NCI-H1930 (cell line): ENCODE measurements around the gene SOX8.

Source experiments
- DNase-seq, 2 experiments: peaks; one replicate each; lab custom pipeline; 2025; lab: John Stamatoyannopoulos, UW

The SOX8 gene

DNA sequence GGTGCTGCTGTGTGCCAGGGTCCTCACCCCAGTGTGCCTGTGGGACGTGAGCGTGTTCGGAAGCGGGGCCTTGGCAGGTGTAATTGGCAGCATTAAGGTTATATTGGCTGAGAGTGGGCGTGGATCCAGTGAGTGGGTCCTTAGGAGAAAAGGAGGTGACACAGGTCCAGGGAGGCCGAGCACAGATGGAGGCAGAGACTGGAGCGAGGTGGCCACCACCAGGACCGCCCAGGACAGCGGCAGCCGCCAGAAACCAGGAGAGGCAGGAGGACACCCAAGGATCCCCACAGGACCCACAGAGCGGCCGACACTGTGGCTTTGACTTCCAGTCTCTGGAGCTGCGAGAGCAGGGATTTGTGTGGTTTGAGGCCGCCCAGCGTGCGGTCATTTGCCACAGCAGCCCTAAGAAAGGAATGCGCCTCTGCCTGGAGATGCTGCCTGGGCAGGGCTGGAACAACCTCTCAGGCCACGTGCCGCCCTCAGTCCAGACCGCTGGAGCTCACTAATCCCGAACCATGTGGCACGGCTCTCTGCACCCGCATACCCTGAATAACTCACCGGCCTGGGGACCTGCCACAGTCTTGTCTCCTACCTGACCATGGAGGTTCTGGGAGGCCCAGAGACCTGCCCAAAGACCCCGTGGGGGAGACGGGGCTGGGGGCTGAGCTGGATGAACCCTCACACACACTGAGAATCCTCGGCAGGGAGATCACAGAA is 45.4 kb downstream of the SOX8 start:
- DNase-seq, result no peak

- no peak for DNase-seq
These were observed 45.9 kb downstream of the SOX8 start for GRCh38 chr16:1027501-1027815.

DNA sequence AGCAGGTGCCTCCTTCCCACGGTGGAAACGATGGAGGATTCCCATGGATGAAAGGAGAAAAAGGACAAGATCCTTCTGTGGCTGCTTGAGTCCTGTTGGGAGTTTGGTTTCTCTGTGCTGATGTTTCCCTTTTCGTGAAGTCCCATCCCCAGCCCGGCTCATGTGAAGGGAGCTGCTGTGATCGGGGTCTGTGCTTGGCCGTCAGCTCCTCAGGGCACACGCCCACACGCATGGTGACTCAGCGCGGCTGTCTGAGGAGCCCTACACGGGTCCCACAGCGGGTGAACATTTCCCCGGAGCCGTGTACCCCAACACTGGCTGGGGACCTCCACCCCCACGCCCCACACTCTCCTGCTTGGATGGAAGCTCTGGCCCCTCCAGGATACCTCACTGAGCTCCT is 46.5 kb downstream of the SOX8 start:
- DNase-seq, result no peak

- DNase-seq, result no peak
These were observed 47.1 kb downstream of the SOX8 start for GRCh38 chr16:1028524-1029258.

DNA sequence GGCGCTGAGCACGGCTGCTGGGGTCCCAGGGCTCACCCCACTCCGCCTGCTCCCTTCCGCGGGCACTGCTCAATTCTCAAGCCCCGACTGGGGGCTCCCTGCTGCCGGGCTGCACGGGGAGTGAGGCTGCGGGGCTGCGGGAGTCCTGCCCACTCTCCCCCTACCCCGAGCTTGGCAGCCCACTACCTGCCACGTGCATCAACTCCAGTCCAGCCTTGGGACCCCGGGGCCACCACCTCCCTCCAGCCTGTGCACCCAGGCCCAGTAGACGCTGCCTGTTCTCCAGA is 47.6 kb downstream of the SOX8 start:
- DNase-seq, result no peak

DNA sequence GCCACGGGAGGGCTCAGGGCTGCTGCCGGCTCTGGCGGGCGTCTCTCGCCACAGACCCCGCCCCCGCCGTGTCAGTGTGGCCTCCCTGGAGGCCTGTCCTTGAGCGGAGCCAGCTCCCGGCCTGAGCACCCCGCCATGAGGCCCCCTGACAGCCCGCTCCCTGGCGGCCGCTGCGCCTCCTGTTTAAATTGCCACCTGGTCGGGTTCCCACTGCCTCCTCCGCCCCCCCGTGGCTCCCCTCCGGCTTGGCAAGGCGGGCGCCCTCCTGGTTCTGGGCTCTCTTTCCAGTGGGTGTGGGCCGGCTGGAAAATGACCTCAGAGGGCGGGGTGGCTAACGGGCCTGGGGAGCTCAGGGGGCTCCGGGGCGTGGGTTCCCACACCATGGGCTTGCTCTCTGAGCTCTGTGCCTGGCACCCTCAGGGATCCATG is 48.9 kb downstream of the SOX8 start:
- DNase-seq, result no peak

DNA sequence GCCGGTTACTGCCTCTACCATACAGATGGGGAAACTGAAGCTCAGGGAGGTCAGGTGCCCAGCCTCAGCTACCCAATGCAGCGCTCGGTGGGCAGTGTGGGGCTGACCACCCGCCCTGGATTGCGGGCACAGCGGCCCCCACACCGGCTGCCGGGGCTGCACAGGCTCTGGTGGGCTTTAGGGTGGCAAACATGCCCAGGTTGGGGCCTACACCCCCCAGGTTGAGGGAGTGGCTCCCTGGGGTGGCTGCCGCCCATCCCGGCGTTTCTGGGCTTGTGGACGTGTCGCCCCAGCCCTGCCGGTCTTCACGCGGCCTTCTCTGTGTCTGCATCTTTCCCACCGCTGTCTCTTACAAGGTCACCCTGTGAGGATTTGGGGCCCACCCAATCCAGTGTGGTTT is 50.1 kb downstream of the SOX8 start:
- no peak for DNase-seq

DNA sequence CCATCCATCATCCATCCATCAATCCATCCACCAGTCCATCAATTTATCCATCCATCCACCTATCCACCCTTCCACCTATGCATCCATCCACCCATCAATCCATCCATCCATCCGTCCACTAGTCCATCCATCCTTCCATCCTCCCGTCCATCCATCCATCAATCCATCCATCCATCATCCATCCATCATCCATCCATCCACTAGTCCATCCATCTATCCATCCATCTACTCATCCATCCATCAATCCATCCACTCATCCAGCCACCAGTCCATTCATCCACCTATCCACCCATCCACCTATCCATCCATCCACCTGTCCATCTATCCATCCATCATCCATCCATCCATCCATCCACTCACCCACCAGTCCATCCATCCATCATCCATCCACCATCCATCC is 51.0 kb downstream of the SOX8 start:
- DNase-seq, result no peak

GRCh38 chr16:1033128-1033679 is 51.6 kb downstream of the SOX8 start:
- no peak for DNase-seq

- DNase-seq, result no peak
These were observed 52.9 kb downstream of the SOX8 start for GRCh38 chr16:1034230-1035065.

GRCh38 chr16:1035066-1035415 is 53.5 kb downstream of the SOX8 start:
- no peak for DNase-seq

DNA sequence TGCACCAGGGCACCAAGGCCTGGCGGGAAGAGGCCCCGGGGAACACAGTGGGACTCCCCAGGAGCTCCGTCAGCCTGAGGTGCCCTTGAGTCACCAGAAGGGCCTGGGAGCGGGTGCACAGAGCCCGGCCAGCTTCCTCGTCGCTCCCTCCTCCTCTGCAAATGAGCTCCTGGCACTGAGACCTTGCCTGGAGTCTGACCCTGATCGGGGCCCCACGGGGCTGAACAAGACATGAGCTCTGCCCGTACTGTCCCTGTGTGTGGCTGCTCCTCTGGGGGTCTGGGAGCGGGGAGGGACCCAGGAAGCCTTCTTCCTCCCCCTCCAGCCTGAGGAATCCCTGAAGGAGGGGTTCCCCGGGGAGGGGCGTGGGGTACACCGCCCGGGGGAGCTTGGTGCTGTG is 54.6 kb downstream of the SOX8 start:
- DNase-seq, result no peak
